Neuron (in vitro differentiated cells): ENCODE data around the gene HMBS.
A peak's percentile ranks its signal among the peaks of the same experiment; 100 is the strongest.

Experiments
- H2AFZ ChIP-seq: one replicate; pipeline ENCODE4 v1.6.1; 2013; ENCODE audit warnings: low read depth, mild to moderate bottlenecking, inconsistent platforms, low read length, moderate library complexity
- H3K27me3 ChIP-seq: one replicate; pipeline ENCODE4 v1.6.1; 2013; ENCODE audit warnings: low read length; ENCODE audit not compliant: insufficient read depth
- H3K36me3 ChIP-seq: one replicate; pipeline ENCODE4 v1.6.1; 2013; ENCODE audit warnings: low read length; ENCODE audit not compliant: insufficient read depth
- H3K4me1 ChIP-seq: one replicate; pipeline ENCODE4 v1.6.1; 2013; ENCODE audit warnings: low read length; ENCODE audit not compliant: insufficient read depth
- H3K4me3 ChIP-seq: 2 replicates; pipeline ENCODE4 v1.5.1; 2013; ENCODE audit warnings: mild to moderate bottlenecking, low read length, moderate library complexity
- H3K9me3 ChIP-seq: one replicate; pipeline ENCODE4 v1.6.1; 2013; ENCODE audit warnings: low read length

The HMBS gene

GRCh38 chr11:119111361-119111925 lies 26.8 kb downstream of the HMBS start:
- Histone ChIP-seq H3K9me3 (no peaks in the 10 kb centered on the region), H3K4me3 (no peak overlapping the region), H2AFZ (no peak overlapping the region), H3K36me3 (peaks cover 10% of the 10 kb centered on the region), H3K27me3 (no peaks in the 10 kb centered on the region), H3K4me1 (peaks cover 14% of the 10 kb centered on the region)

DNA sequence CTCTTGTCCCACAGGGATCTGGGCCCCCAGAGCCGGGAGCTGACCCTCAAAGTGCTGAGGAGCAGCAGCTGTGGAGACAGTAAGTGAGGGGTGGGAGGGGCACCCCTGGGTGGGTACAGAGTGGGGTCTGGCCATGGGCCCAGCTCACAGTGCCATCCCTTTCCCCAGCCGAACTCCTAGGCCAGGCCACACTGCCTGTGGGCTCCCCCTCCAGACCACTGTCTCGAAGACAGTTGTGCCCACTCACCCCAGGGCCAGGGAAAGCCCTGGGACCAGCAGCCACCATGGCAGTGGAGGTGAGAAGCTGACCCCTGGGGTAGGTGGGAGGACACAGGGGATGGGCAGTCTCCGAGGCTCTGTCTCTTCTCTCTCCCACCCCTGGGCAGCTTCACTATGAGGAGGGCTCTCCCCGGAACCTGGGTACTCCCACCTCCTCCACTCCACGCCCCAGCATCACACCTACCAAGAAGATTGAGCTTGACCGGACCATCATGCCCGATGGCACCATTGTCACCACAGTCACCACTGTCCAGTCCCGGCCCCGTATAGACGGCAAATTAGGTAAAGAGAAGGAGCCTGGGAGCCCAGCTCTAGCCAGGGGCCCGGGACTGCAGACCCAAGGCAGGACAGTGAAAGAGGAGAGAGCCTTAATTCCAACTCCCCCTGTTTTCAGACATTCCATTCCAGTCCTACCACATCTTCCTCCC lies 27.8 kb downstream of the HMBS start:
- Histone ChIP-seq H3K36me3 (peaks cover 10% of the 10 kb centered on the region), H2AFZ (no peak overlapping the region), H3K27me3 (no peaks in the 10 kb centered on the region), H3K9me3 (no peaks in the 10 kb centered on the region), H3K4me1 (peaks cover 8% of the 10 kb centered on the region), H3K4me3 (no peak overlapping the region)

DNA sequence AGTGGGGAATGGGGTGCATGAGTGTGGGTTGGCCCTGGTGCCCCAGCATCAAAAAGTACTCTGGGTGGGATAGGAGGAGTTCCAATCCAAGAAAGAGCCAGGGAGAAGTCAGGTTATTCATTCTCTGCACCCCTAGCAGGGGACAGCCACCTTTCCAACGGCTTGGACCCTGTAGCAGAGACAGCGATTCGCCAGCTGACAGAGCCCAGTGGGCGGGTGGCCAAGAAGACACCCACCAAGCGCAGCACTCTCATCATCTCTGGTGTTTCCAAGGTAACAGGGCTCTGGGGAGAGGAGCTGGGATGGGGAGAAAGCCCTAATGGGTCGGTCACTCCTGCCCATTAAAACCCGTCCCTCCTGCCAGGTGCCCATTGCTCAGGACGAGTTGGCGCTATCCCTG lies 29.0 kb downstream of the HMBS start:
- Histone ChIP-seq H3K4me3 (no peak overlapping the region), H2AFZ (no peak overlapping the region), H3K27me3 (no peaks in the 10 kb centered on the region), H3K4me1 (no peaks in the 10 kb centered on the region), H3K9me3 (no peaks in the 10 kb centered on the region), H3K36me3 (peaks cover 13% of the 10 kb centered on the region)

DNA sequence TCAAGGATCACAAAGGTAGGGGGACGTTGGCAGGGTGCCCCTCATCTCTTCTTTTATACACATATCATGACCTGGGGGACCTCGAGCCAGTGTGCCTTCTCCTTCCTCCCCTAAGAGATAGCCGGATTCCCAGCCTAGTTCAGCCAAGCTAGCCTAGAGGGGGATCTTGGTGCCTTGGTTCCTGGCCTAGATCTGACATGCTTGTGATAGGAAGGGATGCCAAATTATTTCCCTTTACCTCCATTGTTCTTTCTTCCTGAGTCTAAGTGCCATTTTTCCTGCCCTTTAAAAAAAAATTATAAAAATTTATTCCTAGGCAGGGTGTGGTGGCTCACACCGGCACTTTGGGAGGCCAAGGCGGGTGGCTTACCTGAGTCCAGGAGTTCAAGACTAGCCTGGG lies 29.7 kb downstream of the HMBS start:
- Histone ChIP-seq H3K36me3 (peaks cover 13% of the 10 kb centered on the region), H3K4me1 (no peaks in the 10 kb centered on the region)

DNA sequence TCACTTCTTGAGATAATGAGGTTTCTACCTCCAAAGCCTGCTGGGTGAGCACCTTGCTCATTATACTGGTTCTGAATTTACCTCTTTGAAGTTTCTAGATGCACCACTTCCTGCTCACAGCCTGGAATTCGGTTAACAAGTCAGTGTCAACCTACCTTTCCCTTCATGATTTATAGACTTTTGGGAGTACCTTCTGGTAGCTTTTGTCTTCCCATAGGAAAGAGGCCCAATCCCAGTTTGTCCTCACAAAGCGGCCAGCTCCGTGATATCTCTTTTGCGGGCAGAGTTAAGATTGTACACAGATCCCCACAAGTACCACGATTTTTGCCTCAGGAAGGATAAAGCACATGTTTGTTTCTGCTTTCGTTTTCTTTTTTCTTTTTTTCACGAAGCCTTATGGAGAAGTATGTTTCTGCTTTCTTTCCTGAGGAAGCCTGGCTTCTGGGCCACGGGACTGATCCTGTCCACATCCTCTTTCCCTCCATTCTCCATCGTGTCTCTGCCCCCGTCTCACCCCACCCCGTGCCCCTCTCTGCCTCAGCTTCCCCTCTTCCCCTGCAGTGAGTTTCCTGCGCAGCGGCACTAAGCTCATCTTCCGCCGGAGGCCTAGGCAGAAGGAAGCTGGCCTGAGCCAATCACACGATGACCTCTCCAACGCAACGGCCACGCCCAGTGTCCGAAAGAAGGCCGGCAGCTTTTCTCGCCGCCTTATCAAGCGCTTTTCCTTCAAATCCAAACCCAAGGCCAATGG lies 31.0 kb downstream of the HMBS start:
- H3K4me3 ChIP-seq, result no peak overlapping the region
- H3K4me1 ChIP-seq, result peaks cover 5% of the 10 kb centered on the region
- H2AFZ ChIP-seq, result no peak overlapping the region
- H3K27me3 ChIP-seq, result no peaks in the 10 kb centered on the region
- no peaks in the 10 kb centered on the region for H3K9me3 ChIP-seq
- H3K36me3 ChIP-seq, result peaks cover 13% of the 10 kb centered on the region

More for the DNA sequence above, 29.7 kb downstream of the HMBS start:
- no peak overlapping the region for H2AFZ ChIP-seq
- no peak overlapping the region for H3K4me3 ChIP-seq
- H3K9me3 ChIP-seq, result no peaks in the 10 kb centered on the region
- no peaks in the 10 kb centered on the region for H3K27me3 ChIP-seq

DNA sequence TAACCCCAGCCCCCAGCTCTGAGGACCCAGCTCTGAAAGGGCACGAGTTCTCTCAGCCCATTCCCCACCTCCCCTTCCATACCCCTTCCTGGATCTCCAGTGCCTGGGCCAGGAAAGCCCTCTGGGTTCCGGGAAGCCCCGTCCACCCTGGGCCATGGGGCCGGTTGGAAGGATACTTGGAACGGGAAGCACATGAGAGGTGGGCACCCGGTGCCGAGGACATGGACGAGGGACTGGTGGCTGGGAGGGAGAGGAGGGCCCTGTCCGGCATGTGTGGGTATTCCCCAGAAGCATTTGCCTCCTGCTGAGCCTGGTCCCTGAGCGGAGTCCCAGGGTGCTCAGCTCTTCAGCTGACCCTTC lies 31.5 kb downstream of the HMBS start:
- peaks cover 10% of the 10 kb centered on the region for H3K36me3 ChIP-seq

GRCh38 chr11:119116601-119117000 lies 31.9 kb downstream of the HMBS start:
- H3K9me3 ChIP-seq, result no peaks in the 10 kb centered on the region
- H3K4me1 ChIP-seq, result peaks cover 6% of the 10 kb centered on the region
- H3K36me3 ChIP-seq, result peaks cover 7% of the 10 kb centered on the region
- no peak overlapping the region for H2AFZ ChIP-seq
- H3K4me3 ChIP-seq, result no peak overlapping the region
- H3K27me3 ChIP-seq, result no peaks in the 10 kb centered on the region

More for the DNA sequence above, 31.5 kb downstream of the HMBS start:
- H3K4me1 ChIP-seq, result peaks cover 6% of the 10 kb centered on the region
- H3K4me3 ChIP-seq, result no peak overlapping the region
- H3K9me3 ChIP-seq, result no peaks in the 10 kb centered on the region
- no peak overlapping the region for H2AFZ ChIP-seq
- no peaks in the 10 kb centered on the region for H3K27me3 ChIP-seq

DNA sequence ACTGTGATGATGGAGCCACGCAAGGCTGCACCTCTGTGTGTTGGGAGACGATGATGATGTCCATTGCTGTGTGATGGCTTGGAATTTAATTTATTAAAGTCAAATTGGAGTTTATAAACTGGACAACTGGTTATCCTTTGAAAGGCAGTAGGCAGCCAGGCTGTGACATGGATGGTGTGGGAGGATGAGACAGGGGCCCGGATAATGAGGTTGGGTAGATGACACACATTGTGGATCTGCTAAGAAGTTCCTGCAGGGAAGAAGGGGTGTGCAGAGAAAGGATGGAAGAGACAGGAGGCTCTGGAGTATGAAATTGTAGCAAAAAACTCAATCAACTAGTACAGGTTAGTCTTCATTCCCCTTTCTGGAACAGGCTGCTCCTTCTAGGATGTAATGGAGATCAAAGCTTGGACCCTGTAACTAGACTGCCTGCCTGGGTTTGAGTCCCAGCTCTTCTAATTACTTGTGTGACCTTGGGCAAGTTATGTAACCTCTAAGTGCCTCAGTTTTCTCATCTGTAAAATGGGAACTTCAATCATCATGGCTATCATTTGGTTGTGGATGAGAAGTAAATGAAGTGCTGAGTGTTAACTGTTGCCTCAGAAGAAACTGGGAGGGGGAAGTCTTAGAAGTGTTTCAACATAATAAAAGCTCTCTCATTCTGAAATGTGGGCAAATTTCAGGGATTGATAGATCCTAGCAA lies 32.5 kb downstream of the HMBS start:
- no peaks in the 10 kb centered on the region for H3K27me3 ChIP-seq
- H3K36me3 ChIP-seq, result peaks cover 7% of the 10 kb centered on the region
- peaks cover 7% of the 10 kb centered on the region for H3K4me1 ChIP-seq
- no peak overlapping the region for H2AFZ ChIP-seq
- H3K9me3 ChIP-seq, result no peaks in the 10 kb centered on the region
- no peak overlapping the region for H3K4me3 ChIP-seq

GRCh38 chr11:119118227-119118626 lies 33.5 kb downstream of the HMBS start:
- peaks cover 3% of the 10 kb centered on the region for H3K36me3 ChIP-seq
- no peak overlapping the region for H3K4me3 ChIP-seq
- H3K4me1 ChIP-seq, result peaks cover 14% of the 10 kb centered on the region
- H3K9me3 ChIP-seq, result no peaks in the 10 kb centered on the region
- no peaks in the 10 kb centered on the region for H3K27me3 ChIP-seq
- H2AFZ ChIP-seq, result no peak overlapping the region

GRCh38 chr11:119118946-119119345 lies 34.3 kb downstream of the HMBS start:
- Histone ChIP-seq H3K36me3 (peaks cover 5% of the 10 kb centered on the region), H2AFZ (no peak overlapping the region), H3K4me1 (peaks cover 14% of the 10 kb centered on the region), H3K27me3 (no peaks in the 10 kb centered on the region), H3K9me3 (no peaks in the 10 kb centered on the region), H3K4me3 (no peak overlapping the region)

GRCh38 chr11:119120639-119121007 lies 35.9 kb downstream of the HMBS start:
- H3K9me3 ChIP-seq, result no peaks in the 10 kb centered on the region
- H3K4me3 ChIP-seq, result peak overlapping the region; percentile 58
- H3K27me3 ChIP-seq, result no peaks in the 10 kb centered on the region
- peak overlapping the region; percentile 48 for H2AFZ ChIP-seq
- H3K4me1 ChIP-seq, result peaks cover 14% of the 10 kb centered on the region
- H3K36me3 ChIP-seq, result peaks cover 13% of the 10 kb centered on the region

- Histone ChIP-seq H3K9me3 (no peaks in the 10 kb centered on the region), H3K27me3 (no peaks in the 10 kb centered on the region), H2AFZ (peak within 1 kb of the TSS; percentile 48), H3K4me1 (peaks cover 14% of the 10 kb centered on the region), H3K4me3 (peak within 1 kb of the TSS; percentile 78), H3K36me3 (peaks cover 14% of the 10 kb centered on the region)
Measured at GRCh38 chr11:119121008-119121810, 36.5 kb downstream of the HMBS start, which contains the start of gene HINFP. TSS of gene HINFP (plus strand) at chr11:119121580. CDS start at chr11:119126945, 5,365 bp downstream.
